Loucy (cell line): ENCODE results near the gene PPM1F.

Source experiments
- H2AFZ ChIP-seq: fragments of 200-600 bp; sonication (generic); 2 replicates; pipeline ENCODE4 v1.6.0; 2016; ENCODE audit warnings: antibody characterized with exemption, mild to moderate bottlenecking, low read length, moderate library complexity
- H3F3A ChIP-seq: fragments of 200-600 bp; 2 replicates; pipeline ENCODE4 v1.6.0; 2016; ENCODE audit warnings: antibody characterized with exemption, low read depth, mild to moderate bottlenecking
- H3K27me3 ChIP-seq: fragments of 200-600 bp; sonication (generic); 2 replicates; pipeline ENCODE4 v1.6.1; 2014; ENCODE audit warnings: low read length, mild to moderate bottlenecking; ENCODE audit not compliant: insufficient read depth, poor library complexity, severe bottlenecking
- H3K36me3 ChIP-seq: fragments of 200-600 bp; sonication (generic); 2 replicates; pipeline ENCODE4 v1.6.1; 2016; ENCODE audit warnings: low read length; ENCODE audit not compliant: insufficient read depth
- H3K4me1 ChIP-seq: fragments of 200-600 bp; sonication (generic); 2 replicates; pipeline ENCODE4 v1.5.1; 2014; ENCODE audit warnings: low read length, mild to moderate bottlenecking; ENCODE audit not compliant: insufficient read depth, poor library complexity, severe bottlenecking
- H3K4me2 ChIP-seq: fragments of 200-600 bp; sonication (generic); 2 replicates; pipeline ENCODE4 v1.6.0; 2014; ENCODE audit warnings: antibody characterized with exemption, low read length, low read depth, mild to moderate bottlenecking; ENCODE audit not compliant: poor library complexity, severe bottlenecking
- H3K4me3 ChIP-seq: fragments of 200-600 bp; sonication (generic); 2 replicates; pipeline ENCODE4 v1.5.1; 2014; ENCODE audit warnings: low read length, mild to moderate bottlenecking, mixed read lengths; ENCODE audit not compliant: poor library complexity, severe bottlenecking
- H3K79me2 ChIP-seq: fragments of 200-600 bp; sonication (generic); 2 replicates; pipeline ENCODE4 v1.6.1; 2014; ENCODE audit warnings: low read length; ENCODE audit not compliant: insufficient read depth
- H3K9ac ChIP-seq: fragments of 200-600 bp; sonication (generic); 2 replicates; pipeline ENCODE4 v1.6.0; 2014; ENCODE audit warnings: mild to moderate bottlenecking, low read depth, low read length, moderate library complexity; ENCODE audit not compliant: poor library complexity, severe bottlenecking
- H3K9me2 ChIP-seq: fragments of 200-600 bp; sonication (generic); replicated peaks from 2 replicates; pipeline ENCODE4 v1.6.1; 2016; ENCODE audit warnings: low read depth, low read length, mixed read lengths
- H3K9me3 ChIP-seq: fragments of 200-600 bp; sonication (generic); 2 replicates; pipeline ENCODE4 v1.6.1; 2014; ENCODE audit warnings: mild to moderate bottlenecking, antibody characterized with exemption, low read length, low read depth; ENCODE audit not compliant: insufficient read depth
- H4K20me1 ChIP-seq: fragments of 200-600 bp; sonication (generic); 2 replicates; pipeline ENCODE4 v1.6.0; 2014; ENCODE audit warnings: antibody characterized with exemption, low read length, mild to moderate bottlenecking; ENCODE audit not compliant: insufficient read depth, poor library complexity, severe bottlenecking
- EZH2phosphoT487 ChIP-seq: fragments of 200-600 bp; IDR thresholded peaks from 2 replicates; pipeline ENCODE4 v1.6.1; 2018; ENCODE audit warnings: antibody characterized with exemption, mild to moderate bottlenecking, moderate library complexity, borderline replicate concordance
- TF ChIP-seq, protein P1 (sequence below): fragments of 200-600 bp; sonication (generic); conservative IDR thresholded peaks from 2 replicates; pipeline ENCODE4 v1.5.1; 2014; ENCODE audit warnings: mild to moderate bottlenecking, antibody characterized with exemption, low read length

Gene PPM1F

DNA sequence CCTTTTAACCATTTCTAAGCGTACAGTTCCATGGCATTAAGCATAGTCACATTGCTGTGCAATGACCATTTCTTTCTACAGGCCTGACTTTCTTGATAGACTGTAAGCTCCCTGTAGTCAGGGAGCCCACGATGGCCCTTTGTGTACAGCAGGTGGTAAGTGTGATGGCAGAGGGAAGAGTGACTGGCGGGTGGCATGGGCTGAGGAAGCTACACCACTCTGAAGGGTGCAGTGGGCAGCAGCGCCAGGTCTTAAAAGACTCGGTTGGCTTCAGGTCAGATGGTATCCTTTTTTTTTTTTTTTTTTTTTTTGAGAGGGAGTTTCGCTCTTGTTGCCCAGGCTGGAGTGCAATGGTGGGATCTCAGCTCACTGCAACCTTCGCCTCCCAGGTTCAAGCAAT is 1.6 kb downstream of the PPM1F start:
- H3K36me3 ChIP-seq, result no peaks in the 10 kb centered on the region
- peaks cover 31% of the 10 kb centered on the region for H3K79me2 ChIP-seq
- no peaks in the 10 kb centered on the region for H3K9me3 ChIP-seq
- H3K4me3 ChIP-seq, result no peak overlapping the region
- H2AFZ ChIP-seq, result no peak overlapping the region
- TF ChIP-seq EZH2phosphoT487, result no peak
- TF ChIP-seq, protein P1, sequence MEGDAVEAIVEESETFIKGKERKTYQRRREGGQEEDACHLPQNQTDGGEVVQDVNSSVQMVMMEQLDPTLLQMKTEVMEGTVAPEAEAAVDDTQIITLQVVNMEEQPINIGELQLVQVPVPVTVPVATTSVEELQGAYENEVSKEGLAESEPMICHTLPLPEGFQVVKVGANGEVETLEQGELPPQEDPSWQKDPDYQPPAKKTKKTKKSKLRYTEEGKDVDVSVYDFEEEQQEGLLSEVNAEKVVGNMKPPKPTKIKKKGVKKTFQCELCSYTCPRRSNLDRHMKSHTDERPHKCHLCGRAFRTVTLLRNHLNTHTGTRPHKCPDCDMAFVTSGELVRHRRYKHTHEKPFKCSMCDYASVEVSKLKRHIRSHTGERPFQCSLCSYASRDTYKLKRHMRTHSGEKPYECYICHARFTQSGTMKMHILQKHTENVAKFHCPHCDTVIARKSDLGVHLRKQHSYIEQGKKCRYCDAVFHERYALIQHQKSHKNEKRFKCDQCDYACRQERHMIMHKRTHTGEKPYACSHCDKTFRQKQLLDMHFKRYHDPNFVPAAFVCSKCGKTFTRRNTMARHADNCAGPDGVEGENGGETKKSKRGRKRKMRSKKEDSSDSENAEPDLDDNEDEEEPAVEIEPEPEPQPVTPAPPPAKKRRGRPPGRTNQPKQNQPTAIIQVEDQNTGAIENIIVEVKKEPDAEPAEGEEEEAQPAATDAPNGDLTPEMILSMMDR, result no peak
- H3K9me2 ChIP-seq, result no peaks in the 10 kb centered on the region
- H3K9ac ChIP-seq, result peak overlapping the region; percentile 90
- H3K4me2 ChIP-seq, result peak overlapping the region; percentile 95
- no peaks in the 10 kb centered on the region for H4K20me1 ChIP-seq
- peaks cover 37% of the 10 kb centered on the region for H3K4me1 ChIP-seq
- no peaks in the 10 kb centered on the region for H3F3A ChIP-seq
- no peaks in the 10 kb centered on the region for H3K27me3 ChIP-seq

GRCh38 chr22:21949948-21950347 is 2.7 kb downstream of the PPM1F start:
- no peaks in the 10 kb centered on the region for H3F3A ChIP-seq
- no peaks in the 10 kb centered on the region for H4K20me1 ChIP-seq
- H3K9me3 ChIP-seq, result no peaks in the 10 kb centered on the region
- H3K4me2 ChIP-seq, result peak overlapping the region; percentile 2
- no peak overlapping the region for H2AFZ ChIP-seq
- H3K27me3 ChIP-seq, result no peaks in the 10 kb centered on the region
- no peaks in the 10 kb centered on the region for H3K36me3 ChIP-seq
- no peak overlapping the region for H3K9ac ChIP-seq
- TF ChIP-seq, protein P1, result no peak
- TF ChIP-seq EZH2phosphoT487, result no peak
- no peaks in the 10 kb centered on the region for H3K9me2 ChIP-seq
- H3K4me1 ChIP-seq, result peaks cover 38% of the 10 kb centered on the region
- peaks cover 31% of the 10 kb centered on the region for H3K79me2 ChIP-seq
- no peak overlapping the region for H3K4me3 ChIP-seq

GRCh38 chr22:21949569-21949918 is 3.1 kb downstream of the PPM1F start:
- Histone ChIP-seq H3K36me3 (no peaks in the 10 kb centered on the region), H3K4me3 (no peak overlapping the region), H2AFZ (no peak overlapping the region), H3F3A (no peaks in the 10 kb centered on the region), H3K9me2 (no peaks in the 10 kb centered on the region), H3K4me2 (peak overlapping the region; percentile 2), H3K9me3 (no peaks in the 10 kb centered on the region), H4K20me1 (no peaks in the 10 kb centered on the region), H3K9ac (no peak overlapping the region), H3K79me2 (peaks cover 31% of the 10 kb centered on the region), H3K4me1 (peaks cover 40% of the 10 kb centered on the region), H3K27me3 (no peaks in the 10 kb centered on the region)
- TF ChIP-seq EZH2phosphoT487, result no peak
- TF ChIP-seq, protein P1, result no peak
